Measurements from ENCODE around the gene TTC9C. TPM values are rescaled to one million over a fixed set of nuclear protein-coding genes. Genes with fewer than 3 reads are reported as not detected.

Gene TTC9C
- polyA plus RNA-seq, 1 donor (not counting 4 experiments of a cell fraction or from before 2014, with no cell fraction given), result 26.1 TPM

GRCh38 chr11:62774407-62774806 lies 46.1 kb downstream of the TTC9C start:
- H3K27me3 ChIP-seq (ENCODE audit: control insufficient read depth, extremely low read depth, insufficient read depth, low read length), result no peaks in the 10 kb centered on the region
- peaks cover 15% of the 10 kb centered on the region for H3K79me2 ChIP-seq (ENCODE audit: control insufficient read depth, insufficient read depth, low read length)
- H3K4me2 ChIP-seq (ENCODE audit: control insufficient read depth, extremely low read depth, insufficient read depth, low read depth, low read length), result no peak overlapping the region
- H3K36me3 ChIP-seq (ENCODE audit: control insufficient read depth in 2 of 2, extremely low read depth in 1 of 2, insufficient read depth in 2 of 2, low read length in 2 of 2), result peaks cover 8 to 10% of the 10 kb centered on the region in 2 experiments
- no peak overlapping the region for H3K4me3 ChIP-seq (ENCODE audit: control insufficient read depth in 2 of 3, extremely low read depth in 1 of 3, insufficient read depth in 2 of 3, low read depth in 1 of 3, low read length in 3 of 3)
- FAIRE-seq (no peak), DNase-seq (ENCODE audit: low read depth, low spot score) (no peak)
- peaks cover 18% of the 10 kb centered on the region for H3K4me1 ChIP-seq (ENCODE audit: control insufficient read depth, extremely low read depth, insufficient read depth, low read length)
- no peak overlapping the region for H3K9ac ChIP-seq (ENCODE audit: control insufficient read depth, extremely low read depth, insufficient read depth, low read length)
- no peaks in the 10 kb centered on the region for H4K20me1 ChIP-seq (ENCODE audit: control insufficient read depth, extremely low read depth, insufficient read depth, low read length)
- no peak for TF ChIP-seq EZH2 (IDR thresholded peaks at IDR 0.05; ENCODE audit: low read length)
- TF ChIP-seq CTCF (optimal IDR thresholded peaks at IDR 0.05 in 1 of 3, IDR thresholded peaks at IDR 0.05 in 1 of 3, conservative IDR thresholded peaks at IDR 0.05 in 1 of 3; ENCODE audit: extremely low read depth in 1 of 3, insufficient read depth in 2 of 3, low read length in 3 of 3), result no peak
- H3K9me1 ChIP-seq (ENCODE audit: control insufficient read depth, extremely low read depth, insufficient read depth, low read length), result no peaks in the 10 kb centered on the region
- no peaks in the 10 kb centered on the region for H3K9me3 ChIP-seq (ENCODE audit: control insufficient read depth, low read depth, low read length)
- no peak overlapping the region for H3K27ac ChIP-seq (ENCODE audit: control insufficient read depth, insufficient read depth, low read length)
- no peak overlapping the region for H2AFZ ChIP-seq (ENCODE audit: control insufficient read depth, low read length)
- dilution Hi-C loops (cut with MboI; ENCODE audit: extremely low pct_ligation_motif_present, low sequenced_read_pairs), result no loop called here

GRCh38 chr11:62775646-62776045 lies 47.4 kb downstream of the TTC9C start:
- Histone ChIP-seq H3K27ac (ENCODE audit: control insufficient read depth, insufficient read depth, low read length) (no peak overlapping the region), H3K9ac (ENCODE audit: control insufficient read depth, extremely low read depth, insufficient read depth, low read length) (no peak overlapping the region), H3K9me3 (ENCODE audit: control insufficient read depth, low read depth, low read length) (no peaks in the 10 kb centered on the region), H3K27me3 (ENCODE audit: control insufficient read depth, extremely low read depth, insufficient read depth, low read length) (no peaks in the 10 kb centered on the region), H2AFZ (ENCODE audit: control insufficient read depth, low read length) (no peak overlapping the region), H3K9me1 (ENCODE audit: control insufficient read depth, extremely low read depth, insufficient read depth, low read length) (no peaks in the 10 kb centered on the region), H3K36me3 (ENCODE audit: control insufficient read depth in 2 of 2, extremely low read depth in 1 of 2, insufficient read depth in 2 of 2, low read length in 2 of 2) (peaks cover 8 to 10% of the 10 kb centered on the region in 2 experiments), H4K20me1 (ENCODE audit: control insufficient read depth, extremely low read depth, insufficient read depth, low read length) (no peaks in the 10 kb centered on the region), H3K4me3 (ENCODE audit: control insufficient read depth in 2 of 3, extremely low read depth in 1 of 3, insufficient read depth in 2 of 3, low read depth in 1 of 3, low read length in 3 of 3) (no peak overlapping the region), H3K4me1 (ENCODE audit: control insufficient read depth, extremely low read depth, insufficient read depth, low read length) (peaks cover 12% of the 10 kb centered on the region), H3K4me2 (ENCODE audit: control insufficient read depth, extremely low read depth, insufficient read depth, low read depth, low read length) (no peak overlapping the region), H3K79me2 (ENCODE audit: control insufficient read depth, insufficient read depth, low read length) (peaks cover 15% of the 10 kb centered on the region)
- DNase-seq (ENCODE audit: low read depth, low spot score) (no peak), FAIRE-seq (no peak)
- no peak for TF ChIP-seq CTCF (optimal IDR thresholded peaks at IDR 0.05 in 1 of 3, IDR thresholded peaks at IDR 0.05 in 1 of 3, conservative IDR thresholded peaks at IDR 0.05 in 1 of 3; ENCODE audit: extremely low read depth in 1 of 3, insufficient read depth in 2 of 3, low read length in 3 of 3)
- TF ChIP-seq EZH2 (IDR thresholded peaks at IDR 0.05; ENCODE audit: low read length), result no peak
- dilution Hi-C loops (cut with MboI; ENCODE audit: extremely low pct_ligation_motif_present, low sequenced_read_pairs), result no loop called here

All from keratinocyte (primary cell).